ENCODE data around the gene FCAMR.
"Not testable (repeated sequence)": the region's sequence is repeated elsewhere in the genome, so short reads cannot be mapped to it uniquely, and the experiment has no call there.

FCAMR gene

DNA sequence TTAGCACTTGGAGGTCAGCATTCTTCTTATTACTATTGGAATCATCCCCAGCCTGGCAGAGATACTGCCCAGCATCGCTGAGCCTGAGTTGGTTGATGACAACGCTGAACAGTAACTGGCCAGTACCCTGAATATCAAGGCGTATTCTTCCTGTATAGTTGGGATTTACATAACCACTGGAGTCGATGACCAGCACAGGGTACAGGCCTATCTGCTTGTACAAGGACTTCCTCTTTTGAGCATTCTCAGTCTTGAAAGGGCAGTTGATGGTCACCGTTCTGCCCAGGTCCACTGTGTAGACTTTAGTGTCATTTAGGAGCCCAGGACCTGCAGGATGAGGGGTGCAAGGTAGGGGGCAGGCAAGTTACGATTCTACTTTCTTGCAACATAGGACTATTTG, 32.8 kb downstream of the FCAMR start:
- DNase-seq (ENCODE audit: low spot score) (no peak), FAIRE-seq (no peak)

DNA sequence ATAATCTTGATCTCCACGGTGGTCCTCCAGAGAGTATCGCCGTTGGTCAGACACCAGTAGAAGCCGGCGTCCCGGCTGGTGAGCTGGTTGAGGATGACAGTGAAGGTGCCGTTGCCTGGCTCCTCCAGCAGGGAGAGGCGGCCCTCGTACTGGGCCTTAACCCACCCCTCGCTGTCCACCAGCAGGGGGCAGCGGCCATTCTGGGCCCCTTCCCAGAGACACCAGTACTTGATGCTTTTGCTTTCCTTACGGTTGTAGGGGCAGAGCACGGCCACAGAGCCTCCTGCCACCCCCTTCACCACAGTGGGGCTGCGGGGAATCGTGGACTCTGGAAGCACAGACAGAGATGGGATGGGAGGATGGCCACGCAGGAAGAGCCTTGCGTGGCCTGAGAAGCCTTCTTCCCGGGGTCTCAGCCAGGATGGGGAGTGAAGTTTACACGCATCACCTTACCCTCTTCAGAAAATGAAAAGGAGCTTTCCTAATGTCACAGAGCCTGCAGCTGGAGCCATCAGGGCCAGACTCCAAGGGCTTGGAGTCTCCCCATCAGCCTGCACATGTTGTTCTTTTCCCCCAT, 34.7 kb downstream of the FCAMR start:
- FAIRE-seq (no peak), DNase-seq (ENCODE audit: low spot score) (no peak)

DNA sequence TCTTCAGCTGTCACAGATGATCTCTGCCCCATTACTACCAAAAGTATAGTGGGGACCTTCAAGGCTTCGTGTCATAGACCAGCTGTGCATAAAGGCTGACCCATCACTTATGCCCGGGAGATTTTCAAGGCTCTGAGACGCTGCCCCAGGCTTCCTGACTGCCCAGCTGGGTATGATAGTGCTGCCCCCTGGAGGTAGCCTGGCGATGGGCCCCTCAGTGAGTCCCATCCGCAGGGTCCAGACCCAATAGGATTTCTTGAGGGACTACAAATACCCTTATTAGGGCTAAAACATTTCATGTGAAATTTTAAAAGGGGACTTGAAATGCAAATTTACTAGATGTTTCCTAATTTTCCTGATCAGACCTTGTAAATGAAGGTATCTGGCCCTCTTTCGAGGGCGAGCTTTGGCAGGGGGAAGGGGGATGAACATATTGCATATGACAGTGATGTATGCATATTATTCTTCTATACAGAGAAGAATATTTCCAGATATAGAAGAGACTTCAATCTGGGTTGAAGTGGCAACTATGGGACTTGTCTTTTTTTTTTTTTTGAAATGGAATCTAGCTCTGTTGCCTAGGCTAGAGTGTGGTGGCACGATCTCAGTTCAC, 36.8 kb downstream of the FCAMR start:
- FAIRE-seq: no peak
- DNase-seq (ENCODE audit: low spot score): no peak

DNA sequence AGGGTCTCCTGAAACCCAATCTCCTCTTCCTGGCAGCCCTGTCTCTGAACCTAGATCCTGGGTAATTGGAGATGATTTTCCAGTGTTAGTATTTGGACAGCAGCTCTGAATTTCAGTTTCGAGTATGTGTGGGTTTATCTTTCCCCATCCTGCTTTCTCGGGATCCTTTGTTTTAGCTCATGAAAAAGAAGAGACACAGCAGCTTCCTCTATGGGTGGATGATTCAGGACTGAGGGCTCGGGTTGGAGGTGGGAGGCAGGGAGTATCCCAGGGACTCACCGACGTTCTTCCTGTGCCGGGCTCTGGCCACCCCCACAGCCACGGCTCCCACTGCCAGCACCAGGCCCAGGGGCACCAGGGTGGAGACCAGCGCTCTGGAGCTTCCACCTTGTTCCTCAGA, 38.1 kb downstream of the FCAMR start:
- no peak for FAIRE-seq
- no peak for DNase-seq (ENCODE audit: low spot score)

DNA sequence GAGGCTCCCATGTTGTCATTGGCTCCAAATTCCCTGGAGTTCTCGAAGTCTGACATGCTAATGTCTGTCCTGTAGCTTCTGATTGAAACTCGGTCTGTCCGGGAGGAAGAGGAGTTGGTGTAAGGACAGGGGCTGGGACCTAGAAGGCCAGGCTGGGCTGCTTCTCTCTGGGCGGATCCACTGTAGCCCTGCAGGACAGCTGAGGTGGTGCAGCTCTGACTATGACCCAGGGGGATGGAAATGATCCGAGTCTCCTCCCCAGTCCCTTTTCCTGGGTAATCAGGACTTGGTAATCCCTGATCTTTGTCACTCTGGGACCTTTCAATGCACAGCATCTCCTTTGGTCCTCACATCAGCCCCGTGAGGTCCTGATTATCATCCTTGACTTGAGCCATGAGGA, 38.6 kb downstream of the FCAMR start:
- no peak for DNase-seq (ENCODE audit: low spot score)
- FAIRE-seq: no peak

DNA sequence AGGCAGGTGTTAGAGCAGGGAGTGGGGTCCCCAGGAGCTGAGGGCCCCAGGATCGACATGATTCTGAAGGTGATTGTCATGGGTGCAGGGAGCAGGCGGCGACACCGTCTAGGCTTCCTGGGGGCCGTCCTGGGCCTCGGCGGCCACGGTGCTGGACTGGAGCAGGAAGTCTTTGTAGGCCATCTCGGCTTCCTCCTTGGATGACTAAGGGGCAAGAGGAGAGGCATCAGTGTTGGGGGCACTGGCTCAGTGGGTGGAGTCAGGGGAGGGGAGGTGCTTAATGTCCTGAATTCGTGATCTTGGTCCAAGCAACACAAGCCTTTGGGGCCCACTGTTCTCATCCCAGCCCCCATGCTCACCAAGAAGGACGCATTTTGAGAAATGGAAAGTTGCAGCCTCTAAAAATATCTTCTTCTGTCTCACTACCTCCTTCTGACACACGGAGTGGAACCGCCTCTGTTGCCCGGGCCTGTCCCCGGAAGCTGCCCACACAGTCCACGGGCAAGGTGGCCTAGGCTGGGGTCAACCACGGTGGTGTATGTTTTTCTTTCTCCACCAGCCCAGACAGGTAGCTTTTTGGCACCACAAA, 40.0 kb downstream of the FCAMR start:
- FAIRE-seq (no peak), DNase-seq (ENCODE audit: low spot score) (no peak)

DNA sequence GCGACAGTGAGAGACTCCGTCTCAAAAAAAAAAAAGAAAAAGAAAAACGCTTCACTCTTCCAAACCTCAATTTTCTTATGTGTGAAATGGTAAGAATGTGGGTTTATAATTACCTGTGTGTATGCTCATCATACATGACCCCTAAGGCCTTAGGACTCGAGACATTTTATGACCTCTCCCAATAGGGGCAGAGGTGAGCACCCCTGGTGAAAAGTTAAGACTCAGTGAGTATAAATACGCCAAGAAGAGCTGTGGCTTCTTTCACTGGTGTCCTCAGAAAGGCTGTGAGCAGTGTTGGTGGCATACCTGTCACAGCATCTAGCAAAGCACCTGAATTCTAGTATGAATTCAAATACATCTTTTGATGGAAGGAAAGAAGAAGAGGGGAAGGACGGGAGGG, 40.7 kb downstream of the FCAMR start:
- no peak for FAIRE-seq
- DNase-seq (ENCODE audit: low spot score): no peak

DNA sequence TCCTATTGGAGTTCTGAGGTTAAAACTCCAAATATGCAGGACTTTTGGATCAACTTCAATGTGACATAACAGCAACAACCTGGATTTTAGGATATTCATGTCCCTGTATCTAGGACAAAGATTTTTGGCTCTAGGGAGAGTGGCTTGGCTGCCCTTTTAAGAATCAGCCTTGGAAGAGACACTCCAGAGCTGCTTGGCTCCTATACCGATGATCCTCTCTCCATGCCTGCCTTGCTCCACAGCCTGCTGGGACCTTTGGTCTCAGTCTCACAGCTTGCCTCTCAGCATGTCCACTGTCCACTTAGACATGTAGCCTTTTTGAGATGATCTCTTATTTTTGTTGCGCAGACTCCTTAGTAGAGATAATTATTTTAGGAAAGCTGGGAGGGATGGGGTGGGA, 44.0 kb downstream of the FCAMR start:
- no peak for DNase-seq (ENCODE audit: low spot score)
- FAIRE-seq: no peak

DNA sequence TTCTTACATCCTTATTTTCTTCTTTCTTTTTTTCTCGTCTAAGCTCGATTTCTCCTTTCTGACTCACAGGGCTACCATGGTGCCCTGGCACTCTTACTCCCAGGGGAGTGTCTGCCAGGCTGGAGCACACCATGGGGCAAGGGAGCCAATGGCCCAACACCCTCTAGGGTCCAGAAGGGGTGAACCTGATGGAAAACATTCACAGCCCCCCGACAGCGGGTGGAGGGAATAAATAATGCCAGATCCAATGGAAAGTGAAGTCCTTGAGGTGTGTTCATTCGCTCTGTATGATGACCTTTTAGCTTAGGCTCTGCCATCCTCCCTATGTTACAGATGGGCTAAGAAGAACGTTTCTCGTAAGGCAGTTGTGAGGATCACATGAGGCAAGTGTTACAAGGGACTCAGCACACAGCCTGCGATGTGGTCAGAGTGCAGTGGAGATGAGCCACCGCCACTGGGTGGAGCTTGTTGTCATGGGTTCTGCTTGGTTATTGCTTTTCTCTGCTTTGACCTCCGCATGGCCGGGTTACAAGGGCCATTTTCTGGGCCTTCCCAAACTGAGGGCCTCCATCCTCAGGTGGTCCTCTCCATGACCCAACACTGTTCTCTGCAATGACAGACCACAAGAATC, 45.0 kb downstream of the FCAMR start:
- DNase-seq (ENCODE audit: low spot score) (no peak), FAIRE-seq (no peak)

DNA sequence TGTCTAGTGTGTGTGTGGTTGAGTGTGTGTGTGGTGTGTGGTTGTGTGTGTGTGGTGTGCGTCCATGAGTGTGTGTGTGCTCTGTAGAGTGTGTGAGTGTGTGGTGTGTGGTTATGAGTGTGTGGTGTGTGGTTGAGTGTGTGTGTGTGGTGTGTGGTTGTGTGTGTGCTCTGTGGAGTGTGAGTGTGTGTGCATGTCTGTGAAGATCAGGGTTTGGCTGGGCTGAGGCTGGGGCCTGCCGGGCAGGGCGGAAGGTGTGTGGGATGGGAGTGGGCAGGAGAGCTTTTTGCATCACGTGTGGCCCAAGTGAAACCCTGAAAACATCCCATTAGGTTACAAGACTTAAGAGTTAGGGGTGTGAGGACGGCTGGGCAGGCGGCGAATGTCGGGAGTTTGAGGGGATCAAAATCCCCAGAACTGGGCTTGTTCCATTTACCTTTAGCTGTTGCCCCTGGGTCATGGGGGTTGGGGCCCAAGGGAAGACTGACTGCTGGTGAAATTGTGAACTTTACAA, 45.6 kb downstream of the FCAMR start:
- DNase-seq (ENCODE audit: low spot score) (no peak), FAIRE-seq (no peak)

DNA sequence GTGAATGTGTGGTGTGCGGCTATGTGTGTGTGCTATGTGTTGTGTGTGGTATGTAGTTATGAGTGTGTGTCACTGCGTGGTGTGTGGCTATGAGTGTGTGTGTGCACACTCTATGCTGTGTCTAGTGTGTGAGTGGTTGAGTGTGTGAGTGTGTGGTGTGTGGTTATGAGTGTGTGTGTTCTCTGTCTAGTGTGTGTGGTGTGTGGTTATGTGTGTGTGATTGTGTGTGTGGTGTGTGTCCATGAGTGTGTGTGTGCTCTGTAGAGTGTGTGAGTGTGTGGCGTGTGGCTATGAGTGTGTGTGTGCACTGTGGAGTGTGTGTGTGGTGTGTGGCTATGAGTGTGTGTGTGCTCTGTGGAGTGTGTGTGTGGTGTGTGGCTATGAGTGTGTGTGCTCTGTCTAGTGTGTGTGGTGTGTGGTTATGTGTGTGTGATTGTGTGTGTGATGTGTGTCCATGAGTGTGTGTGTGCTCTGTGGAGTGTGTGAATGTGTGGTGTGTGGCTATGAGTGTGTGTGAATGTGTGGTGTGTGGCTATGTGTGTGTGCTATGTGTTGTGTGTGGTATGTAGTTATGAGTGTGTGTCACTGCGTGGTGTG, 46.2 kb downstream of the FCAMR start:
- not testable (repeated sequence) for FAIRE-seq; DNase-seq (ENCODE audit: low spot score)

DNA sequence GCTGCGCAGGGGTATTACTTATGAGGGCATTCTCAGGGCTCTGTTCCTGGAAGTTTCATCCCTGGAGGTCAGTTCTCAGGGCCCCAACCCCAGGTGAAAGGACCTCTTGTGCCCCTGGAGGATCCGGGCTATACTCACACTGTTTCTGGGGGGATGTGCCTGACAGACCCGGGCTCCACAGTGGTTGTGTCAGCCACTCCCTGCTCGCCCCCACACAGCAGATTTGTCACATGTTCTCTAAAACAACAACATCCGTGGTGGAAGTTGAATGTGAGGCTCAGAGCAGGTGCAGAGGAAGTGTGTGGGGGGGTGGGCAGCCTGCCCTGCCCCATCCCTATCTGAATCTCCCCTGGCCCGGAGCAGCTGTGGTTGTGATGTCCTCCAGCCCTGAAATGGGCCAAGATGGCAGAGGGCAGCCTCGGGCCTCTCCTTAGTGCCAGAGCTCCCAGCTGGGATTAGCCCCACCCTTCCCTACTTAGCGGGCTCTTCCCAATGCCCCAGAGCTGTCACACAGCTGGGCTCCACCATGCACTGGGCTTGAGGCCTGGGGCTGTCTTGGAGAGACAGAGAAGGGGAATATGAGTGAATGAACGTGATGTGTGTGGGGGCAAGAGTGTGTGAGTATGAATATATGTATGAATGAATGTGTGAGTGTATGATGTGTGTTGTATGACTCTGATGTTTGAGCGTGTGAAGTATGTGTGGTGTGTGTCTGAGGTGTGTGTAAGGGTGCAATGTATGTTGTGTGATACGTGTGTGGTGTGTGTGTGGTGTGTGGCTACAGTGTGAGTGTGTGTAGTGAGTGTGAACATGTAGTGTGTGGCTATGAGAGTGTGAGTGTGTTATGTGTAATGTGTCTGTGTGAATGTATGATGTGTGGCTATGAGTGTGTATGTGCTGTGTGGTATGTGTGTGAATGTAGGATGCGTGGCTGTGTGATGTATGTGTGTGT, 47.0 kb downstream of the FCAMR start:
- DNase-seq (ENCODE audit: low spot score) (no peak), FAIRE-seq (no peak)

DNA sequence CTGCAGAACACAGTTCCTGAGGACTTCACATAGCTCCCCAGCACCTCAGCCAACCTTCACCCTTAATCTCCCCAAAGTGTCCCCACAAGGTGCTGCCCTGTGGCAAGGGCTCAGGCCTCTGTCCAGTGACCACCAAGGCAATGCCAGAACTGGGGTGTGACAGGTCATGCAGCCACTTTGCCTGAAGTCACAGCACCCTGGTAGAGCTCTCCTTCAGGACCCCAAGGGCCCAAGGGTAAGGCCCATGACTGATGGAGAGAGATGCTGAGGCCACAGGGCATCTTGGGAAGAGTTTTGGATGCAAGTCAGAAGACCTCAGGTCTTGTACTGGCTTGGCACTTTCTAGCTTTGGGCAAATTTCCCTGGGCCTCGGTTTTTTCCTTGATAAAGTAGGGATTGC, 47.7 kb downstream of the FCAMR start:
- no peak for DNase-seq (ENCODE audit: low spot score)
- no peak for FAIRE-seq

DNA sequence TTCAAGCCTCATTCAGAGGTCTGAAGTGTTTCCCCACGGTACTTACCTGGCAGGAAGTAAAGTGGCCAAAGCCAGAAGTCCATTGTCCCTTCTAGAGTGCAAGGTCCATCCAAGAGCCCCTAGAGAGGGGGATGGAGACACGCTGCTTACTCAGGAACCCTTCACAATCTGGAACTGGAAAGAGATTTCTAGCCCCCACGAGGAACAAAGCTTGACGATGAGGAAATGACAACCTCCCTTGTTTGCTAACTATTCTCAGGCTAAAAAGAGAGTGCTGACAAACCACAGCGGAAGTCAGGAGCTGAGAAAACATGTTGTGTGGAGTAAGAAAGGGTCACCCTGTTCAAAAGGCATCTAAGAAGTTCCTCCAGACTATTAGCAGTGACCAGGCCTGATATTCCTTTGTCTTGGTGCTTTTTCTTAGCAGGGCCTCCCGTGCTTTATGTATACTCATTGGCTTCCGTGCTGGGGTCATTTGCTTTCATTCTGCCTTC, 48.4 kb downstream of the FCAMR start, which contains the start of gene FCMR:
TSS of gene FCMR (minus strand) at position 170 of the 494 bp plus-strand sequence. CDS start at position 83, 87 bp downstream.
- FAIRE-seq (no peak), DNase-seq (ENCODE audit: low spot score) (no peak)

DNA sequence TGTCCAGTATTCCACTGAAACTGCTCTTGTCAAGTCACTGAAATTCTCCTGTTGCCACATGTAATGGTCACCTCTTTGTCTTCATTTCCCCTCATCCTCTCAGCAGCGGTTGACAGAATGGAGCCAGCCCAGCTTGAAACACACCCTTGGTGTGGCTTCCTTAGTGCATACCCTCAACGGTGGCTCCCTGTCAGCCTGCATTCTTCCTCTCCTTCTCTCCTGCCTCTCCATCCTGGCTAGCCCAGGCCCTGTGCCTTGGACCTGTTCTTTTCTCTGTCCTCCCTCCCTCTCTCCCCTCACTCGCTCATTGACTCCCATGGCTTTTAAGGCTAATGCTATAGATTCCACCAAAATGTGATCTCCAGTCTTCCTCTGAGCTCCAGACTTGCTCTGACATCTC, 52.2 kb downstream of the FCAMR start:
- no peak for DNase-seq (ENCODE audit: low spot score)
- FAIRE-seq: no peak

DNA sequence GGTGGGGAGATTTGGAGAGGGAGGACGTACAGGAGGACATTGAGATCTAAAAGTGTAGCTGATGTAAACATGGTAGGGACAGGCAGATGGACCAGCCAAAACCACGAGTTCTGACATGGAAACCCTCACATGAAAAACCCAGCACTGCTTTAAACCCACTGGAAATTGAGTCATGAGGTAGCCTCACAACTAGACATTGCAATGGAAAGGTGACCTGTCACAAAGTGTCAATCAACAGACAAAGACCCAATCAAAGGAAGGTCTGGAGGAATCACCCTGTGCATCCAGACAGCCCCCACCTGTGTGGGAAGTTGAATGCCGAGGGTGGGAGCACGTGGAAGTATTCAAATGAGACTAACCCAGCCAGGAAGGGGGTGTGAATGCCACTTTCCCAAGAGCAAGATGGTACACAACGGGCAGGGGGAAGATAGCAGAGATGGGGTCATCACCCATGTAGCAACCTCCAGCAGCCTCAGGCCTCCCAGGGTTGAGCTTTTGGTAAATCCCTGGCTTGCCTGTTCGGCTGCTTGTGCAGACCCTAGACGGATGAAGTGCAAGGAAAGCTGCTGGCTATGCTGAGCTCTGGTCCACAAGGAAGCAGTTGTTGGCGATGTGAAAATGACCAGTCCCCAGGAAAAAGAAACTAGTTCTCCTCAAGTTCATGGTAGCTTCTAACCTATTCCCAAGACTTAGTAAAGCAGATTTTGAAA, 54.1 kb downstream of the FCAMR start:
- FAIRE-seq (no peak), DNase-seq (ENCODE audit: low spot score) (no peak)

DNA sequence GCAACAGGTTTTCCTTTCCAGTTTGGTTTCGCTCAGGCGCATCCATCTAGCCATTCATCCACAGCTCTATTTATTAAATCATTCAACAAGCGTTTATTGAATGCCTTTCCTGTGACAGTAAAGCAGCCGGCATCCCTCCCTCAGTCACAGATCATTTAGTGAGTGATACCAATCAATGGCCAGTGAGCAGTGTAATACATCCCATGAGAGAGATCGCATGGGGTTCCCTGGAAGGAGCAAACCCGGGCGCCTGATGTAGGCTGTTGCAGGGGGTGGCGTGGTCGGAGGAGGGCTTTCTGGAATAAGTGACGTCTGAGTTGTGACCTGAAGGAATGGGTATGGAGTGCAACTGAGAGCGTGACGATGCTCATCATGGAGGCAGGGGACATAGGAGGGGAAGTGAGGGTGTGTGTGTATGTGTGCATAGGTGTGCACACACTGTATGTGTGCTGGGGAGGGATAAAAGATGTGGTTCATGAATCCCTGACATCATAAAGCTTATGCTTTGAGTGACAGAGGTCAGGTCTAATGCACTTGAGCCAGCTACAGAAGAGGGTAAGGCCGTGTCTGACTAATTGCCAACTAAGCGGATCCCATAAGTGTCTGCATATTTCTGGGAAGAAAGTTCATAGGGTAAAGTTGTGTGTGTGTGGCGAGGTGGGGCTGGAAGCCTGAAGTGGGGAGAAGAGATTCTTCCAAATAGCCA, 55.1 kb downstream of the FCAMR start:
- DNase-seq (ENCODE audit: low spot score): no peak
- no peak for FAIRE-seq

DNA sequence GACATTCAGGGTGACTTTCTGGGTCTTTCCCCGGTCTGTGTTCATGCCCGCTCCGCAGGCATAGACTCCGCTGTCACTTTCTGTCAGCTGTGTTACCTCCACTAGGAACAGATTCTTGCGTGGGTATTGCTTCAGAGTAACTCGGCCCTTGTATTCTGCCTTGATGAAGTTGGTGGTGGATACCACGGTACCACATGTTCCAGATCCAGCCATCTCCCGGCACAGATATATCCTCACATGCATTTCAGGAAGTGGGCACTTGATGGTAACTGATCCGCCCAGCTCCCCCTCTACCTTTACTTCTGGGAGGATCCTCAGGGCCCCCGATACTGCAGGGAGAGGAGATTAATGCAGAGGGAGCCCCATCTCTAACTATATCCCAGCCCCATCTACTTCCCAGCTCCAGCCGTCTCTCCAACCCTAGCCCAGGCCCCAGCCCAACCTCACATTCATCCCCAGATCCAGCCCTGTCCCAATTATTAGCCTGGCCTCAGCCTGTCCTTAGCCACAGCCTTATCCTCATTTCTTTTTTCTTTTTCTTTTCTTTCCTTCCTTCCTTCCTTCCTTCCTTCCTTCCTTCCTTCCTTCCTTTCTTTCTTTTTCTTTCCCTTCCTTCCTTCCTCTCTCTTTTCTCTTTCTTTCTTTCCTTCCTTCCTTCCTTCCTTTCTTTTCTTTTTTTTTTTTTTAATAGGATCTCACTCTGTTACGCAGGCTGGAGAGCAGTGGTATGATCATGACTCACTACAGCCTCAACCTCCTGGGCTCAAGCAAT, 56.3 kb downstream of the FCAMR start:
- no peak for FAIRE-seq

More for the DNA sequence above, 56.3 kb downstream of the FCAMR start:
- DNase-seq (ENCODE audit: low spot score): no peak
